B cell (primary cell): Measurements from ENCODE around the gene OASL. TPM values are rescaled to one million over a fixed set of nuclear protein-coding genes. Genes with fewer than 3 reads are reported as not detected.

Experiments
- ATAC-seq: fragments of 200-7000 bp; cut with Tn5 transposase; one replicate; pipeline ENCODE4 v1.10.0; 2021; ENCODE audit warnings: low read depth, mild to moderate bottlenecking, moderate number of reproducible peaks, moderate library complexity
- CTCF ChIA-PET: fragments of 350-600 bp; sonication (Branson Sonifier 250); formaldehyde crosslinking; loops from one replicate; lab custom pipeline; 2021; ENCODE audit warnings: antibody characterized with exemption, inconsistent platforms; lab: Charles Lee
- POLR2A ChIA-PET: fragments of 350-600 bp; sonication (Branson Sonifier 250); formaldehyde crosslinking; loops from one replicate; lab custom pipeline; 2021; ENCODE audit warnings: antibody characterized with exemption; lab: Charles Lee
- DNase-seq: peaks from one replicate; pipeline ENCODE4 v3.0.0; 2013
- H2AFZ ChIP-seq: 2 replicates; pipeline ENCODE4 v1.6.1; 2012; ENCODE audit warnings: mild to moderate bottlenecking, low read depth, low read length; ENCODE audit not compliant: insufficient read depth, poor library complexity, severe bottlenecking
- H3K27ac ChIP-seq, 2 donors: 1 replicate in 1 of 2; 2 replicates in 1 of 2; pipeline ENCODE4 v1.5.1; 2012 to 2013; ENCODE audit warnings: low read length in 2 of 2, mild to moderate bottlenecking in 2 of 2, moderate library complexity in 1 of 2
- H3K27me3 ChIP-seq, 4 experiments: fragments of 200-600 bp in 1 of 4; sonication (generic) in 1 of 4; replicated peaks in 1 of 4; 1 replicate in 2 of 4; 2 replicates in 2 of 4; pipeline versions ENCODE4 v1.6.1 to v1.7.0; 2013 to 2016; ENCODE audit warnings: low read length in 3 of 4, mild to moderate bottlenecking in 2 of 4, mixed read lengths in 1 of 4, moderate library complexity in 1 of 4; ENCODE audit not compliant: insufficient read depth in 4 of 4, control insufficient read depth in 3 of 4; ENCODE audit errors: control extremely low read depth in 1 of 4
- H3K36me3 ChIP-seq, 2 experiments: replicated peaks in 1 of 2; 1 replicate in 1 of 2; 2 replicates in 1 of 2; pipeline versions ENCODE4 v1.6.1 to v1.7.1; 2013; ENCODE audit warnings: low read length in 1 of 2; ENCODE audit not compliant: insufficient read depth in 2 of 2, control insufficient read depth in 1 of 2; ENCODE audit errors: control extremely low read depth in 1 of 2, extremely low read depth in 1 of 2
- H3K4me1 ChIP-seq, 2 donors: fragments of 200-600 bp in 1 of 2; sonication (generic) in 1 of 2; 1 replicate in 1 of 2; 2 replicates in 1 of 2; pipeline versions ENCODE4 v1.5.1 to v1.6.1; 2013 to 2017; ENCODE audit warnings: low read length in 2 of 2; ENCODE audit not compliant: control insufficient read depth in 2 of 2, insufficient read depth in 2 of 2
- H3K4me2 ChIP-seq: replicated peaks from 2 replicates; pipeline ENCODE3; 2012; ENCODE audit warnings: mild to moderate bottlenecking, low read depth, low read length; ENCODE audit not compliant: poor library complexity, severe bottlenecking
- H3K4me3 ChIP-seq, 5 experiments: fragments of 200-600 bp in 1 of 5; sonication (generic) in 1 of 5; 1 replicate in 3 of 5; 2 replicates in 2 of 5; pipeline versions ENCODE4 v1.5.1 to v1.7.0; 2011 to 2016; ENCODE audit warnings: low read length in 4 of 5, mild to moderate bottlenecking in 4 of 5, low read depth in 2 of 5, control low read depth in 1 of 5, moderate library complexity in 1 of 5; ENCODE audit not compliant: insufficient read depth in 1 of 5; ENCODE audit errors: control extremely low read depth in 1 of 5, extremely low read depth in 1 of 5
- H3K79me2 ChIP-seq: fragments of 200-600 bp; sonication (generic); one replicate; pipeline ENCODE4 v1.6.0; 2016; ENCODE audit warnings: low read length; ENCODE audit not compliant: control insufficient read depth, insufficient read depth
- H3K9ac ChIP-seq: fragments of 200-600 bp; sonication (generic); 2 replicates; pipeline ENCODE4 v1.6.1; 2017; ENCODE audit warnings: mild to moderate bottlenecking, low read length, moderate library complexity
- H3K9me3 ChIP-seq, 3 donors: one replicate each; pipeline versions ENCODE4 v1.6.1 to v1.7.1; 2013; ENCODE audit warnings: low read length in 2 of 3; ENCODE audit not compliant: control insufficient read depth in 2 of 3, insufficient read depth in 1 of 3; ENCODE audit errors: control extremely low read depth in 1 of 3
- H4K20me1 ChIP-seq: 2 replicates; pipeline ENCODE4 v1.6.0; 2012; ENCODE audit warnings: mild to moderate bottlenecking, low read length; ENCODE audit not compliant: insufficient read depth, control insufficient read depth, poor library complexity, severe bottlenecking
- H3K27ac Mint-ChIP-seq: one replicate; pipeline ENCODE4 v1.8.0; 2021; ENCODE audit warnings: mixed read lengths
- H3K27me3 Mint-ChIP-seq: one replicate; pipeline ENCODE4 v1.8.0; 2021; ENCODE audit warnings: mixed read lengths
- H3K4me1 Mint-ChIP-seq: one replicate; pipeline ENCODE4 v1.8.0; 2021; ENCODE audit warnings: mixed read lengths
- H3K4me3 Mint-ChIP-seq: one replicate; pipeline ENCODE4 v1.8.0; 2021; ENCODE audit warnings: mixed read lengths
- H3K9me3 Mint-ChIP-seq: one replicate; pipeline ENCODE4 v1.8.0; 2022; ENCODE audit warnings: mixed read lengths; ENCODE audit not compliant: insufficient read depth
- EZH2 ChIP-seq: IDR thresholded peaks from 2 replicates; pipeline ENCODE4 v1.6.1; 2012; ENCODE audit warnings: borderline replicate concordance, low read depth, mild to moderate bottlenecking, moderate library complexity, low read length; ENCODE audit not compliant: insufficient read depth, poor library complexity, severe bottlenecking
- WGBS: methylation state at CpG from one replicate; pipeline ENCODE4 v1.1.5; 2013; ENCODE audit warnings: missing lambda C conversion rate; ENCODE audit not compliant: insufficient coverage; 5-methylcytosine and 5-hydroxymethylcytosine counted together
- intact Hi-C: fragments of 100-400 bp; cut with micrococcal nuclease; formaldehyde crosslinking; loops from one replicate; pipeline ENCODE4 v1.10.0; 2022
- polyA plus RNA-seq: library from polyadenylated mRNA; depleted of rRNA; stranded (reverse); fragments of >200 nt; gene quantifications from 2 replicates; pipeline ENCODE4 v1.2.3, GENCODE V29; 2012
- total RNA-seq, 2 donors: library from RNA; stranded (reverse); fragments of 120-200 nt in 1 of 2; gene quantifications; 1 replicate in 1 of 2; 2 replicates in 1 of 2; pipeline versions ENCODE4 v1.2.3 to v1.2.4, GENCODE V29; 2013 to 2022
- TF ChIP-seq, protein P1 (sequence below): fragments of 200-600 bp; IDR thresholded peaks from one replicate; pipeline ENCODE4 v1.8.0; 2022; ENCODE audit warnings: antibody characterized with exemption, mild to moderate bottlenecking

OASL gene
- total and polyA plus RNA-seq, 2 donors (not counting 1 experiment from before 2014, with no cell fraction given) = 0.18 to 1.1 TPM

DNA sequence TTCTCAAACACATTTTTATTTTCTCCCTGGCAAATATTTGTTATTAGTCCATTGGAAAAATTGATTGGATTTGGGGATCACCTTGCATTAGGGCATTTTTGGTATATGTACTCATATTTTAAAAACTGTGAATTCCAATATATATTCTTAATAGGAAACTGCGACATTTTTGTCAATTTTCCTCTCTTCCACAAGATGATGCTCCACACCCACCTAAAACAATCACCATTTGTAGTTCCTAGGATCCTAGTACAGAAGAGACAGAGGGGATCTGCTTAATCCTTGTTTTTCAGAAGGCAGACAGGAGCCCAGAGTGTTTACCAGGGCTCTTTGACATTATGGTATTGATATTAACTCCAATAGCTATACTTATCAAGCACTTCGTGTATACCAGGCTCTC is 22.8 kb upstream of the OASL start:
- Histone ChIP-seq H3K4me1 (peaks cover 6 to 17% of the 10 kb centered on the region in 2 donors), H3K4me2 (no peak overlapping the region), H3K9ac (no peak overlapping the region), H4K20me1 (no peaks in the 10 kb centered on the region), H3K9me3 (no peaks in the 10 kb centered on the region), H2AFZ (no peak overlapping the region), H3K36me3 (no peaks in the 10 kb centered on the region), H3K27ac (no peak overlapping the region), H3K27me3 (no peaks in the 10 kb centered on the region), H3K79me2 (no peaks in the 10 kb centered on the region), H3K4me3 (no peak overlapping the region)
- no peak for TF ChIP-seq EZH2
- TF ChIP-seq, protein P1, sequence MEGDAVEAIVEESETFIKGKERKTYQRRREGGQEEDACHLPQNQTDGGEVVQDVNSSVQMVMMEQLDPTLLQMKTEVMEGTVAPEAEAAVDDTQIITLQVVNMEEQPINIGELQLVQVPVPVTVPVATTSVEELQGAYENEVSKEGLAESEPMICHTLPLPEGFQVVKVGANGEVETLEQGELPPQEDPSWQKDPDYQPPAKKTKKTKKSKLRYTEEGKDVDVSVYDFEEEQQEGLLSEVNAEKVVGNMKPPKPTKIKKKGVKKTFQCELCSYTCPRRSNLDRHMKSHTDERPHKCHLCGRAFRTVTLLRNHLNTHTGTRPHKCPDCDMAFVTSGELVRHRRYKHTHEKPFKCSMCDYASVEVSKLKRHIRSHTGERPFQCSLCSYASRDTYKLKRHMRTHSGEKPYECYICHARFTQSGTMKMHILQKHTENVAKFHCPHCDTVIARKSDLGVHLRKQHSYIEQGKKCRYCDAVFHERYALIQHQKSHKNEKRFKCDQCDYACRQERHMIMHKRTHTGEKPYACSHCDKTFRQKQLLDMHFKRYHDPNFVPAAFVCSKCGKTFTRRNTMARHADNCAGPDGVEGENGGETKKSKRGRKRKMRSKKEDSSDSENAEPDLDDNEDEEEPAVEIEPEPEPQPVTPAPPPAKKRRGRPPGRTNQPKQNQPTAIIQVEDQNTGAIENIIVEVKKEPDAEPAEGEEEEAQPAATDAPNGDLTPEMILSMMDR = no peak
- WGBS = no CpG with 5 or more reads among the region's 2 CpGs
- ATAC-seq = no peak
- Mint-ChIP-seq H3K27me3 (peaks cover 5% of the 10 kb centered on the region), H3K4me1 (peaks cover 11% of the 10 kb centered on the region), H3K27ac (no peak overlapping the region), H3K9me3 (no peaks in the 10 kb centered on the region), H3K4me3 (no peak overlapping the region)
- intact Hi-C loops = loop anchor here (2.0 to 5.0 kb wide), 2 partner anchors 50 to 481 kb away; partner anchors contain the start of gene POP5
- ChIA-PET POLR2A (no interaction called here), CTCF (interaction anchor here (0.6 to 1.6 kb wide), 7 partner anchors 11 to 276 kb away, joined by 3 to 10 read pairs (median 3); no protein-coding TSS in a partner anchor)
- no peak for DNase-seq
